ENCODE measurements around the gene ZNF275. TPM values are rescaled to one million over a fixed set of nuclear protein-coding genes. Genes with fewer than 3 reads are reported as not detected.
A peak's percentile ranks its signal among the peaks of the same experiment; 100 is the strongest.

ZNF275 gene
- total and polyA plus RNA-seq, 9 donors = 27.5 to 75.9 (median 49.6) TPM

- no peak for TF ChIP-seq POLR2A (IDR thresholded peaks at IDR 0.05)
- no peak for TF ChIP-seq CTCF (IDR thresholded peaks at IDR 0.05)
- TF ChIP-seq EP300 (IDR thresholded peaks at IDR 0.05) = no peak
- H3K9me3 ChIP-seq = no peaks in the 10 kb centered on the region
- H3K27ac ChIP-seq = peak overlapping the region in 1 of 2 donors; percentile 41
- DNase-seq = peak in 3 of 5 donors; percentile 42 to 69 (median 57)
- H3K36me3 ChIP-seq = no peaks in the 10 kb centered on the region
- H3K4me3 ChIP-seq = no peak overlapping the region
- H3K27me3 ChIP-seq = no peaks in the 10 kb centered on the region
- 2 to 11% (median 6%) methylated on average over 3 of the region's 3 CpGs for WGBS, 3 donors
- intact Hi-C loops (cut with DNase I) = no loop called here
- peaks cover 11% of the 10 kb centered on the region for H3K4me1 ChIP-seq (ENCODE audit: insufficient read depth)
Measured at GRCh38 chrX:153371256-153371655, 37.3 kb downstream of the ZNF275 start.

GRCh38 chrX:153372949-153373348 lies 39.0 kb downstream of the ZNF275 start:
- Histone ChIP-seq H3K27me3 (no peaks in the 10 kb centered on the region), H3K36me3 (no peaks in the 10 kb centered on the region), H3K27ac (peak overlapping the region in 1 of 2 donors; percentile 41), H3K4me3 (no peak overlapping the region), H3K9me3 (no peaks in the 10 kb centered on the region), H3K4me1 (ENCODE audit: insufficient read depth) (peaks cover 11% of the 10 kb centered on the region)
- intact Hi-C loops (cut with DNase I) = no loop called here
- no peak for DNase-seq
- no peak for TF ChIP-seq EP300 (IDR thresholded peaks at IDR 0.05)
- TF ChIP-seq POLR2A (IDR thresholded peaks at IDR 0.05) = no peak
- no peak for TF ChIP-seq CTCF (IDR thresholded peaks at IDR 0.05)

GRCh38 chrX:153374426-153374825 lies 40.5 kb downstream of the ZNF275 start:
- H3K27me3 ChIP-seq = no peaks in the 10 kb centered on the region
- peak overlapping the region in 1 of 2 donors; percentile 46 for H3K27ac ChIP-seq
- no peaks in the 10 kb centered on the region for H3K9me3 ChIP-seq
- TF ChIP-seq POLR2A (IDR thresholded peaks at IDR 0.05) = no peak
- TF ChIP-seq CTCF (IDR thresholded peaks at IDR 0.05) = no peak
- TF ChIP-seq EP300 (IDR thresholded peaks at IDR 0.05) = no peak
- peaks cover 13% of the 10 kb centered on the region for H3K4me1 ChIP-seq (ENCODE audit: insufficient read depth)
- WGBS, 3 donors = 57 to 71% (median 64%) methylated on average over 7 of the region's 7 CpGs
- intact Hi-C loops (cut with DNase I) = no loop called here
- H3K4me3 ChIP-seq = no peak overlapping the region
- DNase-seq = no peak
- H3K36me3 ChIP-seq = no peaks in the 10 kb centered on the region

- Histone ChIP-seq H3K27ac (no peak overlapping the region), H3K9me3 (no peaks in the 10 kb centered on the region), H3K4me3 (no peak overlapping the region), H3K36me3 (no peaks in the 10 kb centered on the region), H3K4me1 (ENCODE audit: insufficient read depth) (peaks cover 8% of the 10 kb centered on the region), H3K27me3 (no peaks in the 10 kb centered on the region)
- WGBS, 3 donors = 82 to 93% (median 87%) methylated on average over 5 of the region's 5 CpGs
- intact Hi-C loops (cut with DNase I) = no loop called here
- no peak for DNase-seq
- TF ChIP-seq POLR2A (IDR thresholded peaks at IDR 0.05) (no peak), CTCF (IDR thresholded peaks at IDR 0.05) (no peak), EP300 (IDR thresholded peaks at IDR 0.05) (no peak)
Measured at GRCh38 chrX:153375571-153375970, 41.6 kb downstream of the ZNF275 start.
